ENCODE results near the gene GTF3C1.

DNA sequence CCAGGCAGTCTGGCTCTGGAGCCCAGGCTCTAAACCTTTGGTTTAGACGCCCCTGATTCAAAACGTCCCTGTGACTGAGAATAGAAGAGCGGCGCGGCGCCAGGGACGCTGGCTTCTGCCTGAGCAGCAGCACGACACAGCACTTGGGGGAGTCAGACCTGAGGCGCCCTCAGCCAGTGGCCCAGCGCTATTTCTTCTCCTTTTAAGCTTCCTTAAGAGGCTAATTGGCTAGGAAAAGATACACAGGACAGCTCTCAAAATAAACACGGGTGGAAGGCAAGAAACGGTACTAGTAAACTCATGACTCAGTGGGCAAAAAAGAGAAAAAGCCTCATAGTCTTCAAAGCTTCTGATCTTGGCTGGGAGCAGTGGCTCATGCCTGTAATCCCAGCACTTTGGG, 34.9 kb downstream of the GTF3C1 start:
- TF ChIP-seq, protein P1, sequence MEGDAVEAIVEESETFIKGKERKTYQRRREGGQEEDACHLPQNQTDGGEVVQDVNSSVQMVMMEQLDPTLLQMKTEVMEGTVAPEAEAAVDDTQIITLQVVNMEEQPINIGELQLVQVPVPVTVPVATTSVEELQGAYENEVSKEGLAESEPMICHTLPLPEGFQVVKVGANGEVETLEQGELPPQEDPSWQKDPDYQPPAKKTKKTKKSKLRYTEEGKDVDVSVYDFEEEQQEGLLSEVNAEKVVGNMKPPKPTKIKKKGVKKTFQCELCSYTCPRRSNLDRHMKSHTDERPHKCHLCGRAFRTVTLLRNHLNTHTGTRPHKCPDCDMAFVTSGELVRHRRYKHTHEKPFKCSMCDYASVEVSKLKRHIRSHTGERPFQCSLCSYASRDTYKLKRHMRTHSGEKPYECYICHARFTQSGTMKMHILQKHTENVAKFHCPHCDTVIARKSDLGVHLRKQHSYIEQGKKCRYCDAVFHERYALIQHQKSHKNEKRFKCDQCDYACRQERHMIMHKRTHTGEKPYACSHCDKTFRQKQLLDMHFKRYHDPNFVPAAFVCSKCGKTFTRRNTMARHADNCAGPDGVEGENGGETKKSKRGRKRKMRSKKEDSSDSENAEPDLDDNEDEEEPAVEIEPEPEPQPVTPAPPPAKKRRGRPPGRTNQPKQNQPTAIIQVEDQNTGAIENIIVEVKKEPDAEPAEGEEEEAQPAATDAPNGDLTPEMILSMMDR (IDR thresholded peaks at IDR 0.05), result no peak
- TF ChIP-seq POLR2A (IDR thresholded peaks at IDR 0.05), result no peak
- TF ChIP-seq POLR2AphosphoS5 (IDR thresholded peaks at IDR 0.05), result no peak
